HepG2 (cell line): Measurements from ENCODE around the gene NEAT1. TPM values are rescaled to one million over a fixed set of nuclear protein-coding genes. Genes with fewer than 3 reads are reported as not detected.

Experiments
- ASH2L ChIP-seq: fragments of 300-600, 200-600 bp; sonication (generic); IDR thresholded peaks from 2 replicates; pipeline ENCODE4 v1.7.0; 2017; ENCODE audit warnings: low read depth, mild to moderate bottlenecking, moderate library complexity, mixed read lengths, low read length; ENCODE audit not compliant: insufficient read length
- CAMTA2 ChIP-seq: sonication (generic); formaldehyde crosslinking; IDR thresholded peaks from 2 replicates; pipeline ENCODE4 v1.4.0; 2020; ENCODE audit warnings: mild to moderate bottlenecking, missing genetic modification reagents, borderline replicate concordance
- DR1 ChIP-seq: sonication (generic); formaldehyde crosslinking; IDR thresholded peaks from 2 replicates; pipeline ENCODE4 v1.8.0; 2021; ENCODE audit warnings: mild to moderate bottlenecking, missing genetic modification reagents, inconsistent platforms
- ETV5 ChIP-seq: IDR thresholded peaks from 2 replicates; pipeline ENCODE4 v1.6.1; 2018; ENCODE audit warnings: missing biosample characterization, missing genetic modification reagents, inconsistent platforms, borderline replicate concordance
- HDAC1 ChIP-seq: sonication (generic); formaldehyde crosslinking; IDR thresholded peaks from 2 replicates; pipeline ENCODE4 v1.5.1; 2020; ENCODE audit warnings: mild to moderate bottlenecking, missing genetic modification reagents
- JARID2 ChIP-seq: sonication (generic); formaldehyde crosslinking; IDR thresholded peaks from 2 replicates; pipeline ENCODE4 v1.8.1; 2023; ENCODE audit warnings: missing genetic modification reagents, inconsistent platforms; ENCODE audit not compliant: insufficient replicate concordance
- JUNB ChIP-seq: sonication (generic); formaldehyde crosslinking; IDR thresholded peaks from 2 replicates; pipeline ENCODE4 v1.8.0; 2022; ENCODE audit warnings: missing genetic modification reagents, mild to moderate bottlenecking, borderline replicate concordance
- JUND ChIP-seq: sonication (generic); formaldehyde crosslinking; IDR thresholded peaks from 2 replicates; pipeline ENCODE4 v1.8.0; 2022; ENCODE audit warnings: mild to moderate bottlenecking, missing genetic modification reagents
- KLF11 ChIP-seq: IDR thresholded peaks from 2 replicates; pipeline ENCODE4 v1.6.1; 2016; ENCODE audit warnings: missing compliant biosample characterization
- NFE2 ChIP-seq: sonication (generic); formaldehyde crosslinking; IDR thresholded peaks from 2 replicates; pipeline ENCODE4 v1.4.0; 2020; ENCODE audit warnings: missing genetic modification reagents
- PAX8 ChIP-seq: sonication (generic); formaldehyde crosslinking; IDR thresholded peaks from 2 replicates; pipeline ENCODE4 v1.8.0; 2022; ENCODE audit warnings: mild to moderate bottlenecking, missing genetic modification reagents, borderline replicate concordance
- TBL1XR1 ChIP-seq: fragments of 150-350 bp; IDR thresholded peaks from 2 replicates; pipeline ENCODE4 v1.6.1; 2014; ENCODE audit warnings: borderline replicate concordance, low read length; ENCODE audit not compliant: partially characterized antibody
- YY1 ChIP-seq: IDR thresholded peaks from 2 replicates; pipeline ENCODE4 v1.6.1; 2011; ENCODE audit warnings: low read length, low read depth, moderate library complexity, mild to moderate bottlenecking; ENCODE audit not compliant: insufficient read depth, insufficient replicate concordance
- ZNF446 ChIP-seq: sonication (generic); formaldehyde crosslinking; IDR thresholded peaks from 2 replicates; pipeline ENCODE4 v1.5.0; 2020; ENCODE audit warnings: mild to moderate bottlenecking, missing genetic modification reagents
- ZNF530 ChIP-seq: sonication (generic); formaldehyde crosslinking; IDR thresholded peaks from 2 replicates; pipeline ENCODE4 v1.5.0; 2020; ENCODE audit warnings: low read depth, mild to moderate bottlenecking, missing genetic modification reagents
- ZNF562 ChIP-seq: sonication (generic); formaldehyde crosslinking; IDR thresholded peaks from 2 replicates; pipeline ENCODE4 v1.8.0; 2022; ENCODE audit warnings: missing genetic modification reagents, borderline replicate concordance
- ZNF616 ChIP-seq: sonication (generic); formaldehyde crosslinking; IDR thresholded peaks from 2 replicates; pipeline ENCODE4 v1.5.0; 2020; ENCODE audit warnings: low read depth, mild to moderate bottlenecking, missing genetic modification reagents
- ZNF790 ChIP-seq: sonication (generic); formaldehyde crosslinking; IDR thresholded peaks from 2 replicates; pipeline ENCODE4 v1.8.0; 2022; ENCODE audit warnings: missing genetic modification reagents, mild to moderate bottlenecking, borderline replicate concordance
- polyA plus RNA-seq, 8 experiments: library from polyadenylated mRNA; depleted of rRNA in 3 of 8; stranded (reverse) in 7 of 8; unstranded in 1 of 8; fragments of >200 nt; fragmentation: Illumina TruSeq in 4 of 8; extraction: Trizol in 4 of 8; gene quantifications; 2 replicates each; pipeline versions ENCODE4 v1.2.1 to v1.2.3, GENCODE V29; 2011 to 2016; ENCODE audit warnings: low read depth in 4 of 8, missing spikeins in 1 of 8, mixed read lengths in 1 of 8; ENCODE audit not compliant: insufficient read depth in 1 of 8
- total RNA-seq, 5 experiments: library from RNA; depleted of rRNA; stranded (reverse); fragments of >200 nt; fragmentation: Illumina TruSeq; extraction: Trizol; gene quantifications; 2 replicates each; pipeline ENCODE4 v1.2.3, GENCODE V29; 2016; ENCODE audit warnings: low read depth in 1 of 5
- TF ChIP-seq, protein P1 (sequence below): sonication (generic); formaldehyde crosslinking; IDR thresholded peaks from 2 replicates; pipeline ENCODE4 v1.4.0; 2020; ENCODE audit warnings: mild to moderate bottlenecking, missing genetic modification reagents
- TF ChIP-seq, protein P2 (sequence below): sonication (generic); formaldehyde crosslinking; IDR thresholded peaks from 2 replicates; pipeline ENCODE4 v1.4.0; 2020; ENCODE audit warnings: low read depth, missing genetic modification reagents
- TF ChIP-seq, protein P3 (sequence below): sonication (generic); formaldehyde crosslinking; IDR thresholded peaks from 2 replicates; pipeline ENCODE4 v1.5.0; 2020; ENCODE audit warnings: missing genetic modification reagents, mild to moderate bottlenecking, borderline replicate concordance
- TF ChIP-seq, protein P4 (sequence below): sonication (generic); formaldehyde crosslinking; IDR thresholded peaks from 2 replicates; pipeline ENCODE4 v1.4.0; 2020; ENCODE audit warnings: missing genetic modification reagents

Gene NEAT1
- total and polyA plus RNA-seq, 2 of the 13 experiments (the other 11 are each of a cell fraction or from before 2014, with no cell fraction given) = 20.5 to 41.2 TPM

DNA sequence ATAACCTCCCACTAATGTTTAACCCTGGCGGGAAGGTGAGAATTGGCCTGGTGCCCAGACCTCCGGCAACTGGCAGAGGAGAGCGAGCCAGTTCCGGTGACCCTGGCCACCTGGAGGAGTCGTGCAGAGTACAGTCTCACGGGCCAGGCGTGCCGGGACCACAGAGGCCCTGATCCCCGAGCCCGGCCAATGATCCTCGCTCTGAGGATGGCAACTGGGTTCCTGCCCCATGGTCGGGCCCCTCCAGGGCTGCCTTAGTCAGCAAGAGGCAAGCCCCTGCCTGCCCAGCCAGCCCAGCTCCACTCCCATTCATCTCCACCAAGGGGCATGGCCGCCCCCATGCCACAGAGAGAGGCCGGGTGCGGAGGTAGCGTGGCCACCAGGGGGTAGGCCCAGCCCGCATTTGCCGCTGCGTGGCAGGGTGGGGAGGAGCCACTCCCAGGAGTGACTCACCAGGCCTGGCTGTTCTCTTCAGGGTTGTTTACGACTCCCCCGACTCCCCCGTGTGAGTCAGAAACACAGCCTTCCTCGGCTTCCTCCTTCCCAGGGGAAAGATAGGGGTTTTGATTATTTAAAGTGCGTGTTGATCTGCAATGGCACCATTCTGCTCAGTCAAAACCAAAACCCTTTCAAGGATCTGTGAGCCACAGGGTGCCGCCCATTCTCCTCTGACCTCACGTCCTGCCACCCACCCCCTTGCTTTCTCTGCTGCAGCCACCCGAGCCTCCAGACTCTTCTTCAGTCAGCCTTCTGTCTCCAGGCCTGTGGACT lies 40.4 kb upstream of the NEAT1 start, which contains the start of gene SLC25A45 (continued):
- TF ChIP-seq ZNF790 (no peak; the same call in 1 of the 2 replicates), CAMTA2 (CRISPR knock-in tag) (no peak), JUNB (CRISPR knock-in tag) (peak; percentile 59; the same call in 1 of the 2 replicates), DR1 (CRISPR knock-in tag) (no peak), HDAC1 (CRISPR knock-in tag) (peak; percentile 96), ZNF446 (peak; percentile 2; the same call in 1 of the 2 replicates), ASH2L (no peak), KLF11 (CRISPR knock-in tag) (no peak; the same call in 1 of the 2 replicates), ZNF530 (CRISPR knock-in tag) (no peak), ZNF562 (no peak), ZNF616 (peak; percentile 71; the same call in 1 of the 2 replicates), PAX8 (CRISPR knock-in tag) (0 out of 2 replicates have a peak, but pooled peaks have one; percentile 39), ETV5 (CRISPR knock-in tag) (peak; percentile 98), NFE2 (CRISPR knock-in tag) (no peak), JUND (CRISPR knock-in tag) (peak; percentile 90), TBL1XR1 (no peak), JARID2 (peak; percentile 55), YY1 (peak; percentile 82)
- TF ChIP-seq, protein P1, sequence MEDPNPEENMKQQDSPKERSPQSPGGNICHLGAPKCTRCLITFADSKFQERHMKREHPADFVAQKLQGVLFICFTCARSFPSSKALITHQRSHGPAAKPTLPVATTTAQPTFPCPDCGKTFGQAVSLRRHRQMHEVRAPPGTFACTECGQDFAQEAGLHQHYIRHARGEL (CRISPR knock-in tag) = peak; percentile 19; the same call in 1 of the 2 replicates
- TF ChIP-seq, protein P2, sequence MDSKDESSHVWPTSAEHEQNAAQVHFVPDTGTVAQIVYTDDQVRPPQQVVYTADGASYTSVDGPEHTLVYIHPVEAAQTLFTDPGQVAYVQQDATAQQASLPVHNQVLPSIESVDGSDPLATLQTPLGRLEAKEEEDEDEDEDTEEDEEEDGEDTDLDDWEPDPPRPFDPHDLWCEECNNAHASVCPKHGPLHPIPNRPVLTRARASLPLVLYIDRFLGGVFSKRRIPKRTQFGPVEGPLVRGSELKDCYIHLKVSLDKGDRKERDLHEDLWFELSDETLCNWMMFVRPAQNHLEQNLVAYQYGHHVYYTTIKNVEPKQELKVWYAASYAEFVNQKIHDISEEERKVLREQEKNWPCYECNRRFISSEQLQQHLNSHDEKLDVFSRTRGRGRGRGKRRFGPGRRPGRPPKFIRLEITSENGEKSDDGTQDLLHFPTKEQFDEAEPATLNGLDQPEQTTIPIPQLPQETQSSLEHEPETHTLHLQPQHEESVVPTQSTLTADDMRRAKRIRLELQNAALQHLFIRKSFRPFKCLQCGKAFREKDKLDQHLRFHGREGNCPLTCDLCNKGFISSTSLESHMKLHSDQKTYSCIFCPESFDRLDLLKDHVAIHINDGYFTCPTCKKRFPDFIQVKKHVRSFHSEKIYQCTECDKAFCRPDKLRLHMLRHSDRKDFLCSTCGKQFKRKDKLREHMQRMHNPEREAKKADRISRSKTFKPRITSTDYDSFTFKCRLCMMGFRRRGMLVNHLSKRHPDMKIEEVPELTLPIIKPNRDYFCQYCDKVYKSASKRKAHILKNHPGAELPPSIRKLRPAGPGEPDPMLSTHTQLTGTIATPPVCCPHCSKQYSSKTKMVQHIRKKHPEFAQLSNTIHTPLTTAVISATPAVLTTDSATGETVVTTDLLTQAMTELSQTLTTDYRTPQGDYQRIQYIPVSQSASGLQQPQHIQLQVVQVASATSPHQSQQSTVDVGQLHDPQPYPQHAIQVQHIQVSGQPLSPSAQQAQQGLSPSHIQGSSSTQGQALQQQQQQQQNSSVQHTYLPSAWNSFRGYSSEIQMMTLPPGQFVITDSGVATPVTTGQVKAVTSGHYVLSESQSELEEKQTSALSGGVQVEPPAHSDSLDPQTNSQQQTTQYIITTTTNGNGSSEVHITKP = no peak; the same call in 1 of the 2 replicates
- TF ChIP-seq, protein P3, sequence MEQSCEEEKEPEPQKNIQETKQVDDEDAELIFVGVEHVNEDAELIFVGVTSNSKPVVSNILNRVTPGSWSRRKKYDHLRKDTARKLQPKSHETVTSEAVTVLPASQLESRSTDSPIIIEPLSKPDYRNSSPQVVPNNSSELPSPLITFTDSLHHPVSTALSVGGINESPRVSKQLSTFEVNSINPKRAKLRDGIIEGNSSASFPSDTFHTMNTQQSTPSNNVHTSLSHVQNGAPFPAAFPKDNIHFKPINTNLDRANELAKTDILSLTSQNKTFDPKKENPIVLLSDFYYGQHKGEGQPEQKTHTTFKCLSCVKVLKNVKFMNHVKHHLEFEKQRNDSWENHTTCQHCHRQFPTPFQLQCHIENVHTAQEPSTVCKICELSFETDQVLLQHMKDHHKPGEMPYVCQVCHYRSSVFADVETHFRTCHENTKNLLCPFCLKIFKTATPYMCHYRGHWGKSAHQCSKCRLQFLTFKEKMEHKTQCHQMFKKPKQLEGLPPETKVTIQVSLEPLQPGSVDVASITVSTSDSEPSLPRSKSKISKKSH (CRISPR knock-in tag) = peak; percentile 75
- TF ChIP-seq, protein P4, sequence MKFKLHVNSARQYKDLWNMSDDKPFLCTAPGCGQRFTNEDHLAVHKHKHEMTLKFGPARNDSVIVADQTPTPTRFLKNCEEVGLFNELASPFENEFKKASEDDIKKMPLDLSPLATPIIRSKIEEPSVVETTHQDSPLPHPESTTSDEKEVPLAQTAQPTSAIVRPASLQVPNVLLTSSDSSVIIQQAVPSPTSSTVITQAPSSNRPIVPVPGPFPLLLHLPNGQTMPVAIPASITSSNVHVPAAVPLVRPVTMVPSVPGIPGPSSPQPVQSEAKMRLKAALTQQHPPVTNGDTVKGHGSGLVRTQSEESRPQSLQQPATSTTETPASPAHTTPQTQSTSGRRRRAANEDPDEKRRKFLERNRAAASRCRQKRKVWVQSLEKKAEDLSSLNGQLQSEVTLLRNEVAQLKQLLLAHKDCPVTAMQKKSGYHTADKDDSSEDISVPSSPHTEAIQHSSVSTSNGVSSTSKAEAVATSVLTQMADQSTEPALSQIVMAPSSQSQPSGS (CRISPR knock-in tag) = peak; percentile 86
